NCI-H2196 treated with DMSO at 0.1 percent for 48 hours (cell line): Measurements from ENCODE around the gene CNNM2.

ENCODE experiments used
- DNase-seq: peaks from one replicate; lab custom pipeline; 2025; ENCODE audit not compliant: unreplicated experiment; lab: John Stamatoyannopoulos, UW

CNNM2 gene

GRCh38 chr10:102917962-102918816 lies at the start of gene CNNM2:
CNNM2 (plus strand) TSS chr10:102918294; CDS start chr10:102918481, 187 bp downstream.
- DNase-seq, result peak; percentile 94

- DNase-seq, result no peak
Measured at GRCh38 chr10:102868911-102869257, 49.2 kb upstream of the CNNM2 start.

- no peak for DNase-seq
Measured at GRCh38 chr10:102869258-102870198, 48.6 kb upstream of the CNNM2 start, which contains the start of gene AS3MT. AS3MT (plus strand) TSS chr10:102869470; CDS start chr10:102869593, 123 bp downstream.

- no peak for DNase-seq
Measured at GRCh38 chr10:102870221-102870620, 47.9 kb upstream of the CNNM2 start.

GRCh38 chr10:102872163-102872562 lies 45.9 kb upstream of the CNNM2 start:
- DNase-seq, result no peak

GRCh38 chr10:102876747-102877153 lies 41.3 kb upstream of the CNNM2 start:
- DNase-seq, result no peak

- no peak for DNase-seq
Measured at GRCh38 chr10:102878629-102879028, 39.5 kb upstream of the CNNM2 start.

- DNase-seq, result no peak
Measured at GRCh38 chr10:102880256-102880655, 37.8 kb upstream of the CNNM2 start.

GRCh38 chr10:102888048-102888447 lies 30.0 kb upstream of the CNNM2 start:
- no peak for DNase-seq

GRCh38 chr10:102894466-102895213 lies 23.5 kb upstream of the CNNM2 start:
- no peak for DNase-seq

- DNase-seq, result no peak
Measured at GRCh38 chr10:102900006-102900405, 18.1 kb upstream of the CNNM2 start.

- DNase-seq, result no peak
Measured at GRCh38 chr10:102904346-102904745, 13.7 kb upstream of the CNNM2 start.

GRCh38 chr10:102906507-102906906 lies 11.6 kb upstream of the CNNM2 start:
- no peak for DNase-seq

GRCh38 chr10:102914781-102915180 lies 3.3 kb upstream of the CNNM2 start:
- no peak for DNase-seq

- no peak for DNase-seq
Measured at GRCh38 chr10:102916173-102916572, 1.9 kb upstream of the CNNM2 start.

GRCh38 chr10:102917314-102917961 lies 656 bp upstream of the CNNM2 start:
- peak; percentile 40 for DNase-seq

- no peak for DNase-seq
Measured at GRCh38 chr10:102918817-102919245, 737 bp downstream of the CNNM2 start.

GRCh38 chr10:102919246-102919959 lies 1.3 kb downstream of the CNNM2 start:
- DNase-seq, result no peak

GRCh38 chr10:102919992-102920739 lies 2.1 kb downstream of the CNNM2 start:
- no peak for DNase-seq
